ENCODE measurements around the gene BCAS4. TPM values are rescaled to one million over a fixed set of nuclear protein-coding genes. Genes with fewer than 3 reads are reported as not detected.

Gene BCAS4
- total and polyA plus RNA-seq, 2 experiments from 2014 or later, result 22.2 to 24.8 TPM

DNA sequence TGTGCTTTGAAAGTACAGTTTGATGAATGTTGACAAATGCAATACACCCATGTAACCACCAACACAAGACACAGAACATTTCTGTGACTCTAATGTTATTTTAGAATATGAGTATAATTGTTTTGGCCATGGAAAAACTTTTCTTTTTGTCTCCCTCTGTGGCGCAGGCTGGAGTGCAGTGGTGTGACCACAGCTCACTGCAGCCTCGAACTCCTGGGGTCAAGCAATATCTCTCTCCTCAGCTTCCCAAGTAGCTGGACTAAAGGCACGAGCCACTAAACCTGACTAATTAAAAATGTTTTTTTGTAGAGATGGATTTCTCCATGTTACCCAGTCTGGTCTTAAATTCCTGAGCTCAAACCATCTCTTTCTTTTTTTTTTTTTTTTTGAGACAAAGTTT, 20.3 kb upstream of the BCAS4 start (continued):
- TF ChIP-seq POLR2AphosphoS5 (IDR thresholded peaks at IDR 0.05; ENCODE audit: low read depth) (no peak), NANOG (IDR thresholded peaks at IDR 0.05; ENCODE audit: borderline replicate concordance) (no peak), EZH2phosphoT487 (IDR thresholded peaks at IDR 0.05; ENCODE audit: unreplicated experiment) (no peak), CREB1 (CRISPR knock-in tag; IDR thresholded peaks at IDR 0.05; ENCODE audit: low read depth) (no peak), REST (IDR thresholded peaks at IDR 0.05; ENCODE audit: unreplicated experiment) (no peak), EZH2 (IDR thresholded peaks at IDR 0.05; ENCODE audit: low read depth, unreplicated experiment) (no peak)

GRCh38 chr20:50776122-50776817, 18.6 kb upstream of the BCAS4 start:
- no peak overlapping the region for H3K4me3 ChIP-seq
- no peaks in the 10 kb centered on the region for H3K9me2 ChIP-seq (ENCODE audit: insufficient read depth)
- H3K27ac ChIP-seq (ENCODE audit: low read depth), result no peak overlapping the region
- TF ChIP-seq, protein P1, sequence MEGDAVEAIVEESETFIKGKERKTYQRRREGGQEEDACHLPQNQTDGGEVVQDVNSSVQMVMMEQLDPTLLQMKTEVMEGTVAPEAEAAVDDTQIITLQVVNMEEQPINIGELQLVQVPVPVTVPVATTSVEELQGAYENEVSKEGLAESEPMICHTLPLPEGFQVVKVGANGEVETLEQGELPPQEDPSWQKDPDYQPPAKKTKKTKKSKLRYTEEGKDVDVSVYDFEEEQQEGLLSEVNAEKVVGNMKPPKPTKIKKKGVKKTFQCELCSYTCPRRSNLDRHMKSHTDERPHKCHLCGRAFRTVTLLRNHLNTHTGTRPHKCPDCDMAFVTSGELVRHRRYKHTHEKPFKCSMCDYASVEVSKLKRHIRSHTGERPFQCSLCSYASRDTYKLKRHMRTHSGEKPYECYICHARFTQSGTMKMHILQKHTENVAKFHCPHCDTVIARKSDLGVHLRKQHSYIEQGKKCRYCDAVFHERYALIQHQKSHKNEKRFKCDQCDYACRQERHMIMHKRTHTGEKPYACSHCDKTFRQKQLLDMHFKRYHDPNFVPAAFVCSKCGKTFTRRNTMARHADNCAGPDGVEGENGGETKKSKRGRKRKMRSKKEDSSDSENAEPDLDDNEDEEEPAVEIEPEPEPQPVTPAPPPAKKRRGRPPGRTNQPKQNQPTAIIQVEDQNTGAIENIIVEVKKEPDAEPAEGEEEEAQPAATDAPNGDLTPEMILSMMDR (conservative IDR thresholded peaks at IDR 0.05; ENCODE audit: low read depth in 2 of 2), result no peak
- TF ChIP-seq NANOG (IDR thresholded peaks at IDR 0.05; ENCODE audit: borderline replicate concordance) (no peak), EZH2 (IDR thresholded peaks at IDR 0.05; ENCODE audit: low read depth, unreplicated experiment) (no peak), ETS1 (IDR thresholded peaks at IDR 0.05) (no peak), ZNF114 (CRISPR knock-in tag; IDR thresholded peaks at IDR 0.05) (no peak), CREB1 (CRISPR knock-in tag; IDR thresholded peaks at IDR 0.05; ENCODE audit: low read depth) (no peak), POLR2AphosphoS5 (IDR thresholded peaks at IDR 0.05; ENCODE audit: low read depth) (no peak), STAT1 (IDR thresholded peaks at IDR 0.05; ENCODE audit: unreplicated experiment) (no peak), ZNF331 (CRISPR knock-in tag; IDR thresholded peaks at IDR 0.05; ENCODE audit: low read depth) (no peak), JUNB (IDR thresholded peaks at IDR 0.05; ENCODE audit: unreplicated experiment) (no peak), EZH2phosphoT487 (IDR thresholded peaks at IDR 0.05; ENCODE audit: unreplicated experiment) (no peak)

More at GRCh38 chr20:50776122-50776817, 18.6 kb upstream of the BCAS4 start:
- H3K36me3 Mint-ChIP-seq (ENCODE audit: low read depth), result no peaks in the 10 kb centered on the region
- DNase-seq (ENCODE audit: low spot score), result no peak
- Histone ChIP-seq H3K27me3 (ENCODE audit: insufficient read depth) (no peaks in the 10 kb centered on the region), H3K4me1 (ENCODE audit: insufficient read depth) (no peaks in the 10 kb centered on the region), H2AFZ (peak overlapping the region; percentile 92; the same call in 1 of the 2 replicates), H4K20me1 (replicated peaks; ENCODE audit: insufficient read depth) (no peaks in the 10 kb centered on the region), H3K79me2 (replicated peaks; ENCODE audit: insufficient read depth) (no peaks in the 10 kb centered on the region), H3K36me3 (ENCODE audit: insufficient read depth) (no peaks in the 10 kb centered on the region), H3K4me2 (no peak overlapping the region), H3F3A (replicated peaks; ENCODE audit: low read depth) (no peaks in the 10 kb centered on the region)
- peaks cover 5% of the 10 kb centered on the region; the same call in 1 of the 3 replicates for H3K4me1 Mint-ChIP-seq
- H3K27me3 Mint-ChIP-seq (ENCODE audit: insufficient read depth, low read depth, poor library complexity), result peaks cover 2% of the 10 kb centered on the region
- H3K27ac Mint-ChIP-seq, result no peak overlapping the region
- no peak overlapping the region for H3K4me3 Mint-ChIP-seq
- ATAC-seq, result peak; percentile 77
- no peaks in the 10 kb centered on the region for H3K9me3 Mint-ChIP-seq

Measured in GM23338 (cell line).